ENCODE data around the gene NANOS2.

Gene NANOS2

DNA sequence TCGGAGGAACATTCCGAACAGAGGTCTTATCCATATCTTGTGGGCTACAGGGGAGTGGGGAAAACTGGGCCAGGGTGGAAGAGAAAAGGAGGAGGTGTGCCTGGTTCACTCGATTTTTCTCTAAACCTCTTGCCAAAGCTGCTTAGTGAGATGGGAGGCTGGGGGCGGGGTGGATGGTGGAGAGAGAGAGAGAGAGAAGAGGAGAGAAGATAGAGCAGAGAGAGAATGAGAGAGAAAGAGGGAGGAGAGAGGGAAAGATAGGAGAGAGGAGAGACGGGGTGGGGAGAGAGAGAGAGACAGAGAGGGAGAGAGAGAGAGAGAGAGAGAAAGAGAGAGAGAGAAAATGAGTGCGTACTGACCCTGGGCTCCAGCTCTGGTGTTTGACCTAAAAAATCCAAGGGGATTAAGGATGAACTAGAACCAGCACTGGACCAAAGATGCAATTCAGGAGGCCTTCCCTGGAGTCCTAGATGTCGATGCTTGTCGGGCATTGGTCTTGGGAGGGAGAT is 45.0 kb upstream of the NANOS2 start:
- H3F3A ChIP-seq (ENCODE audit: insufficient read depth, low read length) = no peaks in the 10 kb centered on the region
- no peak overlapping the region for H3K4me3 ChIP-seq (ENCODE audit: low read depth, low read length, poor library complexity, severe bottlenecking)
- no peaks in the 10 kb centered on the region for H3K9me3 ChIP-seq (ENCODE audit: low read length)
- no peaks in the 10 kb centered on the region; the same call in 1 of the 2 replicates for H3K27me3 ChIP-seq (ENCODE audit: insufficient read depth, low read length)
- H3K4me1 ChIP-seq (ENCODE audit: insufficient read depth, low read length, severe bottlenecking) = no peaks in the 10 kb centered on the region
- TF ChIP-seq EZH2 (IDR thresholded peaks at IDR 0.05; ENCODE audit: borderline replicate concordance, low read length) = no peak
- TF ChIP-seq, protein P1, sequence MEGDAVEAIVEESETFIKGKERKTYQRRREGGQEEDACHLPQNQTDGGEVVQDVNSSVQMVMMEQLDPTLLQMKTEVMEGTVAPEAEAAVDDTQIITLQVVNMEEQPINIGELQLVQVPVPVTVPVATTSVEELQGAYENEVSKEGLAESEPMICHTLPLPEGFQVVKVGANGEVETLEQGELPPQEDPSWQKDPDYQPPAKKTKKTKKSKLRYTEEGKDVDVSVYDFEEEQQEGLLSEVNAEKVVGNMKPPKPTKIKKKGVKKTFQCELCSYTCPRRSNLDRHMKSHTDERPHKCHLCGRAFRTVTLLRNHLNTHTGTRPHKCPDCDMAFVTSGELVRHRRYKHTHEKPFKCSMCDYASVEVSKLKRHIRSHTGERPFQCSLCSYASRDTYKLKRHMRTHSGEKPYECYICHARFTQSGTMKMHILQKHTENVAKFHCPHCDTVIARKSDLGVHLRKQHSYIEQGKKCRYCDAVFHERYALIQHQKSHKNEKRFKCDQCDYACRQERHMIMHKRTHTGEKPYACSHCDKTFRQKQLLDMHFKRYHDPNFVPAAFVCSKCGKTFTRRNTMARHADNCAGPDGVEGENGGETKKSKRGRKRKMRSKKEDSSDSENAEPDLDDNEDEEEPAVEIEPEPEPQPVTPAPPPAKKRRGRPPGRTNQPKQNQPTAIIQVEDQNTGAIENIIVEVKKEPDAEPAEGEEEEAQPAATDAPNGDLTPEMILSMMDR (IDR thresholded peaks at IDR 0.05; ENCODE audit: low read length) = no peak
- H3K9me2 ChIP-seq (ENCODE audit: low read depth, low read length) = no peaks in the 10 kb centered on the region
- H3K79me2 ChIP-seq (ENCODE audit: insufficient read depth, low read length) = no peaks in the 10 kb centered on the region
- H3K36me3 ChIP-seq (ENCODE audit: insufficient read depth, low read length) = no peaks in the 10 kb centered on the region
- H4K20me1 ChIP-seq (ENCODE audit: insufficient read depth, low read length) = no peaks in the 10 kb centered on the region
- H3K9ac ChIP-seq (ENCODE audit: low read length) = no peak overlapping the region
- no peak overlapping the region for H2AFZ ChIP-seq (ENCODE audit: low read length)
- H3K27ac ChIP-seq (ENCODE audit: low read depth, low read length, poor library complexity, severe bottlenecking) = no peak overlapping the region
- no peak overlapping the region for H3K4me2 ChIP-seq (ENCODE audit: low read length)

DNA sequence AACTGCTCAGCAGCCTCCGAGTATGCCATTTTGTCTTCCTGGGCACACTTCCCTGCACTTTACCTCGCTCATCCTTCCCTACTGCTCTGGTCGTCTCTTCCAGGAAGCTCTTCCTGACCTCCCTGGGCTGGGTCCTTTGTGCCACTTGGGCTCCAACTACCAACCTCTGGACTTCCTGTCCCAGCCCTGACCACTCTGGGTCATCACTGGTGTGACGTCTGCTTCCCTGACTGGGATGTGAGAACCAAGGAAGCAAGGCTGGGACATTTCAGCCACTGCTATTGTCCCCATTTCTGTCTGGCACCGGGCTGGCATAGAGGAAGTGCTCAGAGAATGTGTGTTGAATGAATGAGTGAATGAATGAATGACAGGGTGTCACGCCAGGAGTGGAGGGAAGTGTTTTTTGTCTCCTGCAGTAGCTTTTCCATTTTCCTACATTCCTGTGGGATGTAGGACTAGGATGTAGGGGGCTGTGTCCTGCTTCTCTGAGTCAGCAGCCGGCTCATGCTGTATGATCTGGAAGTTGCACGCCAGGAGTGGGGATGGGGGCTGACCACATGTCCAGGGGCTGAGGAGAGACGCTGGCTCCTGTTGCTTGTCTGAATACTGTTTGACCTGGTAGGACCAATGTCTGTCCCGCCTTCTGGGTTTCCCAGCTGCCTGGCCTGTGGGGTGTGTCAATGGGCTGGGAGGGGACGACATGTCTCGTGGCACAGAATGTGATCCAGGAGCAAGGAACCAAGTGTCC is 44.4 kb upstream of the NANOS2 start:
- Histone ChIP-seq H3K9me3 (ENCODE audit: low read length) (no peaks in the 10 kb centered on the region), H3K9ac (ENCODE audit: low read length) (no peak overlapping the region), H3K4me2 (ENCODE audit: low read length) (no peak overlapping the region), H3K9me2 (ENCODE audit: low read depth, low read length) (no peaks in the 10 kb centered on the region), H3K4me1 (ENCODE audit: insufficient read depth, low read length, severe bottlenecking) (no peaks in the 10 kb centered on the region), H3K79me2 (ENCODE audit: insufficient read depth, low read length) (no peaks in the 10 kb centered on the region), H2AFZ (ENCODE audit: low read length) (no peak overlapping the region), H3K27me3 (ENCODE audit: insufficient read depth, low read length) (no peaks in the 10 kb centered on the region; the same call in 1 of the 2 replicates), H3F3A (ENCODE audit: insufficient read depth, low read length) (no peaks in the 10 kb centered on the region), H3K27ac (ENCODE audit: low read depth, low read length, poor library complexity, severe bottlenecking) (no peak overlapping the region), H4K20me1 (ENCODE audit: insufficient read depth, low read length) (no peaks in the 10 kb centered on the region), H3K4me3 (ENCODE audit: low read depth, low read length, poor library complexity, severe bottlenecking) (no peak overlapping the region), H3K36me3 (ENCODE audit: insufficient read depth, low read length) (no peaks in the 10 kb centered on the region)
- no peak for TF ChIP-seq EZH2 (IDR thresholded peaks at IDR 0.05; ENCODE audit: borderline replicate concordance, low read length)
- TF ChIP-seq, protein P1 (IDR thresholded peaks at IDR 0.05; ENCODE audit: low read length) = no peak

DNA sequence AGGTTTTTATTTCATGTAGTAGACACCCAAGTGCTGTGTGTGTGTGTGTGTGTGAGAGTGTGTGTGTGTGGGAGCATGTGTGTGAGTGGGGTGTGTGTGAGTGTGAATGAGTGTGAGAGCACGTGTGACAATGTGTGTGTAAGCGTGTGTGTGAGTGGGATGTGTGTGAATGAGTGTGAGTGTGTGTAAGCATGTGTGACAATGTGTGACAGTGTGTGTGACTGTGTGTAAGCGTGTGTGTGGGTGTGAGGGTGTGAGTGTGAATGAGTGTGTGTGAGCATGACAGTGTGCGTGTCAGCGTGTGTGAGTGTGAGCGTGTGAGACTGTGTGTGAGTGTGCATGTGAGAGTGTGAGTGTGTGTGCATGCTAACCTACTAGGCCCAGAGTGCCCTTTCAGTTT is 43.7 kb upstream of the NANOS2 start:
- no peak overlapping the region for H2AFZ ChIP-seq (ENCODE audit: low read length)
- H3K9me3 ChIP-seq (ENCODE audit: low read length) = no peaks in the 10 kb centered on the region

More for the DNA sequence above, 43.7 kb upstream of the NANOS2 start:
- no peaks in the 10 kb centered on the region for H3K4me1 ChIP-seq (ENCODE audit: insufficient read depth, low read length, severe bottlenecking)
- no peak overlapping the region for H3K9ac ChIP-seq (ENCODE audit: low read length)
- no peaks in the 10 kb centered on the region; the same call in 1 of the 2 replicates for H3K27me3 ChIP-seq (ENCODE audit: insufficient read depth, low read length)
- no peaks in the 10 kb centered on the region for H3F3A ChIP-seq (ENCODE audit: insufficient read depth, low read length)
- H3K79me2 ChIP-seq (ENCODE audit: insufficient read depth, low read length) = no peaks in the 10 kb centered on the region
- no peaks in the 10 kb centered on the region for H3K36me3 ChIP-seq (ENCODE audit: insufficient read depth, low read length)
- H3K9me2 ChIP-seq (ENCODE audit: low read depth, low read length) = no peaks in the 10 kb centered on the region
- no peaks in the 10 kb centered on the region for H4K20me1 ChIP-seq (ENCODE audit: insufficient read depth, low read length)
- H3K4me2 ChIP-seq (ENCODE audit: low read length) = no peak overlapping the region
- no peak overlapping the region for H3K27ac ChIP-seq (ENCODE audit: low read depth, low read length, poor library complexity, severe bottlenecking)
- H3K4me3 ChIP-seq (ENCODE audit: low read depth, low read length, poor library complexity, severe bottlenecking) = no peak overlapping the region
- TF ChIP-seq EZH2 (IDR thresholded peaks at IDR 0.05; ENCODE audit: borderline replicate concordance, low read length) = no peak
- TF ChIP-seq, protein P1 (IDR thresholded peaks at IDR 0.05; ENCODE audit: low read length) = no peak

Data from OCI-LY1 (cell line).